Measurements from ENCODE around the gene B3GAT3.

DNA sequence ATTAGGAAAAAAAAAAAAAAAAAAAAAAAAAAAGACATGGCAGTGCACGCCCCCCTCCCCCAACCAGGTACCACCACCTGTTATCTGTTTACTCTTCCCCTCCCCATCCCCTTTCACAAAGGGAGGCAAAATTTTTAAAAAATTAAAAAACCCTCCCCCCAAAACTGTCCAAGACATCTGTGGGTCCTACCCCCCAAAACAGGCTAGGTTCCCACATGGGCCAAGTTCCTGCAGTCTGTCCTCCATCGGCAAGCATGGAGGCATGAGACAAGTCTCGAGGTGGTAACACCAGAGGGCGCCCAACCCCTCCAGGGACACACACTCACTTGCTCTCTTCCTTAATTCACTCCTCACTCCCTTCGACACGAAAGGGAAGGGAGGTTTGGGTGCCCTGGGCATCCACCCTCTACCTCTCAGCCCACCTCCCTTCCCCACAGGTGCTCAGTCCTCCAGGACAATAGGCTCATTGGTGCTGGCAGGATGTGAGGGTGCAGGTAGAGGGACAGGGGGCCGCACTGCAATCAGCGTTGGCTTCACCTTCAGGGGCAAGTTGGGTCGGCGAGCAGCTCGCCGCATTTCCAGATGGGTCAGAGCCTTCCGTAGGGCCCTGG lies 28.2 kb downstream of the B3GAT3 start:
- TF ChIP-seq, protein P1, sequence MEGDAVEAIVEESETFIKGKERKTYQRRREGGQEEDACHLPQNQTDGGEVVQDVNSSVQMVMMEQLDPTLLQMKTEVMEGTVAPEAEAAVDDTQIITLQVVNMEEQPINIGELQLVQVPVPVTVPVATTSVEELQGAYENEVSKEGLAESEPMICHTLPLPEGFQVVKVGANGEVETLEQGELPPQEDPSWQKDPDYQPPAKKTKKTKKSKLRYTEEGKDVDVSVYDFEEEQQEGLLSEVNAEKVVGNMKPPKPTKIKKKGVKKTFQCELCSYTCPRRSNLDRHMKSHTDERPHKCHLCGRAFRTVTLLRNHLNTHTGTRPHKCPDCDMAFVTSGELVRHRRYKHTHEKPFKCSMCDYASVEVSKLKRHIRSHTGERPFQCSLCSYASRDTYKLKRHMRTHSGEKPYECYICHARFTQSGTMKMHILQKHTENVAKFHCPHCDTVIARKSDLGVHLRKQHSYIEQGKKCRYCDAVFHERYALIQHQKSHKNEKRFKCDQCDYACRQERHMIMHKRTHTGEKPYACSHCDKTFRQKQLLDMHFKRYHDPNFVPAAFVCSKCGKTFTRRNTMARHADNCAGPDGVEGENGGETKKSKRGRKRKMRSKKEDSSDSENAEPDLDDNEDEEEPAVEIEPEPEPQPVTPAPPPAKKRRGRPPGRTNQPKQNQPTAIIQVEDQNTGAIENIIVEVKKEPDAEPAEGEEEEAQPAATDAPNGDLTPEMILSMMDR (IDR thresholded peaks at IDR 0.05; ENCODE audit: low read depth, low read length, poor library complexity, severe bottlenecking): peak; percentile 89
- no peak for TF ChIP-seq EZH2phosphoT487 (IDR thresholded peaks at IDR 0.05; ENCODE audit: borderline replicate concordance, low read length)
